A673 (cell line): ENCODE data around the gene CUEDC2.

ENCODE experiments used
- CTCF ChIP-seq: fragments of 300-800, 200-600 bp; sonication (generic); conservative IDR thresholded peaks from 2 replicates; pipeline ENCODE4 v1.5.1; 2017; ENCODE audit warnings: low read depth, mild to moderate bottlenecking, antibody characterized with exemption, low read length, moderate library complexity, mixed read lengths
- EZH2 ChIP-seq: fragments of 200-600 bp; sonication (generic); IDR thresholded peaks from 2 replicates; pipeline ENCODE4 v1.6.1; 2017; ENCODE audit warnings: borderline replicate concordance, low read depth, mild to moderate bottlenecking, mixed read lengths, antibody characterized with exemption, low read length; ENCODE audit not compliant: poor library complexity, severe bottlenecking

- TF ChIP-seq CTCF = no peak
- no peak for TF ChIP-seq EZH2
Measured at GRCh38 chr10:102475451-102476040, 43.2 kb upstream of the CUEDC2 start.
